Activated CD4-positive, alpha-beta T cell treated with anti-CD3 and anti-CD28 coated beads, Interleukin-2, amount 10 ng/mL, durations not matched to agents 7 days and 5 days (primary cell): ENCODE results near the gene CYSRT1. TPM values are rescaled to one million over a fixed set of nuclear protein-coding genes. Genes with fewer than 3 reads are reported as not detected.
"Not testable (repeated sequence)": the region's sequence is repeated elsewhere in the genome, so short reads cannot be mapped to it uniquely, and the experiment has no call there.

Experiments used
- CTCF ChIA-PET: fragments of 350-600 bp; sonication (Branson Sonifier 250); formaldehyde crosslinking; loops from one replicate; lab custom pipeline; 2021; ENCODE audit warnings: antibody characterized with exemption; lab: Charles Lee
- POLR2A ChIA-PET: fragments of 350-600 bp; sonication (Branson Sonifier 250); formaldehyde crosslinking; loops from one replicate; lab custom pipeline; 2021; ENCODE audit warnings: antibody characterized with exemption; lab: Charles Lee
- DNase-seq: peaks from one replicate; pipeline ENCODE4 v3.0.0-alpha.2; 2020
- H3K27ac Mint-ChIP-seq: one replicate; pipeline ENCODE4 v1.8.0; 2021; ENCODE audit warnings: mild to moderate bottlenecking, moderate library complexity, mixed read lengths
- H3K27me3 Mint-ChIP-seq: one replicate; pipeline ENCODE4 v1.8.0; 2021; ENCODE audit warnings: mixed read lengths
- H3K36me3 Mint-ChIP-seq: one replicate; pipeline ENCODE4 v1.8.0; 2021; ENCODE audit warnings: low read depth, mixed read lengths
- H3K4me1 Mint-ChIP-seq: one replicate; pipeline ENCODE4 v1.8.0; 2021; ENCODE audit warnings: mixed read lengths
- H3K4me3 Mint-ChIP-seq: one replicate; pipeline ENCODE4 v1.8.0; 2021; ENCODE audit warnings: mild to moderate bottlenecking, moderate library complexity, mixed read lengths
- H3K9me3 Mint-ChIP-seq: one replicate; pipeline ENCODE4 v1.8.0; 2021; ENCODE audit warnings: mixed read lengths
- total RNA-seq, 2 experiments: library from RNA; stranded (reverse); gene quantifications; one replicate each; pipeline ENCODE4 v1.2.3, GENCODE V29; 2021

The CYSRT1 gene
- total RNA-seq, 2 experiments from 2014 or later: 0.35 to 0.72 TPM

- CTCF ChIA-PET: interaction anchor here (0.6 to 6.5 kb wide), 10 partner anchors 14 to 205 kb away, joined by 3 to 65 read pairs (median 3); partner anchors contain the start of genes CYSRT1, MAN1B1, NELFB and RNF208
- Mint-ChIP-seq H3K4me1 (peaks cover 33% of the 10 kb centered on the region), H3K27ac (peak overlapping the region; percentile 85), H3K36me3 (peaks cover 24% of the 10 kb centered on the region), H3K9me3 (no peaks in the 10 kb centered on the region), H3K27me3 (no peaks in the 10 kb centered on the region), H3K4me3 (peak overlapping the region; percentile 74)
- DNase-seq: peak; percentile 75
- POLR2A ChIA-PET: interaction anchor here (0.6 to 1.4 kb wide), 12 partner anchors 13 to 349 kb away, joined by 3 to 11 read pairs (median 4); partner anchors contain the start of genes EXD3, MAN1B1, NELFB and NOXA1
These were observed 15.4 kb downstream of the CYSRT1 start for GRCh38 chr9:137240318-137240840.

GRCh38 chr9:137240841-137241489 is 16.0 kb downstream of the CYSRT1 start, which contains the start of gene TUBB4B:
TUBB4B (plus strand) TSS chr9:137241287; CDS start chr9:137241361, 74 bp downstream.
- Mint-ChIP-seq H3K27me3 (no peaks in the 10 kb centered on the region), H3K36me3 (peaks cover 24% of the 10 kb centered on the region), H3K4me1 (peaks cover 33% of the 10 kb centered on the region), H3K9me3 (no peaks in the 10 kb centered on the region), H3K27ac (peak within 1 kb of the TSS; percentile 92), H3K4me3 (peak within 1 kb of the TSS; percentile 88)
- ChIA-PET CTCF (interaction anchor here (0.6 to 6.5 kb wide), 9 partner anchors 13 to 206 kb away, joined by 3 to 65 read pairs (median 3); partner anchors contain the start of genes CYSRT1, MAN1B1, NELFB and RNF208), POLR2A (interaction anchor here (0.6 to 1.4 kb wide), 12 partner anchors 13 to 348 kb away, joined by 3 to 11 read pairs (median 4); partner anchors contain the start of genes EXD3, MAN1B1, NELFB and NOXA1)
- peak; percentile 98 for DNase-seq

GRCh38 chr9:137241490-137242268 is 16.7 kb downstream of the CYSRT1 start:
- Mint-ChIP-seq H3K27ac (peak overlapping the region; percentile 88), H3K4me1 (peaks cover 33% of the 10 kb centered on the region), H3K27me3 (no peaks in the 10 kb centered on the region), H3K36me3 (peaks cover 24% of the 10 kb centered on the region), H3K4me3 (peak overlapping the region; percentile 87), H3K9me3 (no peaks in the 10 kb centered on the region)
- ChIA-PET CTCF (interaction anchor here (1.0 to 6.5 kb wide), 8 partner anchors 12 to 212 kb away, joined by 3 to 65 read pairs (median 5); partner anchors contain the start of genes CYSRT1, MAN1B1, NELFB and RNF208), POLR2A (interaction anchor here (0.8 to 1.4 kb wide), 9 partner anchors 13 to 220 kb away, joined by 3 to 11 read pairs (median 4); partner anchors contain the start of genes MAN1B1, NELFB and NRARP)
- peak; percentile 65 for DNase-seq

- ChIA-PET POLR2A (interaction anchor here (0.6 to 1.4 kb wide), 3 partner anchors 12 to 156 kb away, joined by 3 to 6 read pairs (median 3); partner anchors contain the start of genes MAN1B1 and NELFB), CTCF (interaction anchor here (1.0 to 4.6 kb wide), 5 partner anchors 12 to 213 kb away, joined by 3 to 19 read pairs (median 5); partner anchors contain the start of gene NELFB)
- Mint-ChIP-seq H3K36me3 (peaks cover 24% of the 10 kb centered on the region), H3K27ac (peak overlapping the region; percentile 88), H3K27me3 (no peaks in the 10 kb centered on the region), H3K9me3 (no peaks in the 10 kb centered on the region), H3K4me3 (peak overlapping the region; percentile 87), H3K4me1 (peaks cover 33% of the 10 kb centered on the region)
- no peak for DNase-seq
These were observed 17.6 kb downstream of the CYSRT1 start for GRCh38 chr9:137242269-137243203.

- peaks cover 24% of the 10 kb centered on the region for H3K36me3 Mint-ChIP-seq
- not testable (repeated sequence) for H3K9me3 Mint-ChIP-seq, H3K27me3 Mint-ChIP-seq, H3K27ac Mint-ChIP-seq, DNase-seq
- peaks cover 31% of the 10 kb centered on the region for H3K4me1 Mint-ChIP-seq
- H3K4me3 Mint-ChIP-seq: peak overlapping the region; percentile 87
- ChIA-PET CTCF (interaction anchor here (1.0 to 4.6 kb wide), 3 partner anchors 11 to 48 kb away, joined by 3 to 19 read pairs (median 5); partner anchors contain the start of gene NELFB), POLR2A (interaction anchor here (0.6 kb wide), 1 partner anchor 21 kb away, joined by 3 read pairs; no protein-coding TSS in a partner anchor)
These were observed 18.3 kb downstream of the CYSRT1 start for GRCh38 chr9:137243266-137243625.

- H3K36me3 Mint-ChIP-seq: peaks cover 24% of the 10 kb centered on the region
- H3K4me1 Mint-ChIP-seq: peaks cover 27% of the 10 kb centered on the region
- CTCF ChIA-PET: interaction anchor here (1.0 to 4.6 kb wide), 3 partner anchors 10 to 215 kb away, joined by 3 to 19 read pairs (median 3); partner anchors contain the start of gene NELFB
- H3K9me3 Mint-ChIP-seq: no peaks in the 10 kb centered on the region
- DNase-seq: no peak
- peak overlapping the region; percentile 87 for H3K4me3 Mint-ChIP-seq
- H3K27ac Mint-ChIP-seq: no peak overlapping the region
- no peaks in the 10 kb centered on the region for H3K27me3 Mint-ChIP-seq
- POLR2A ChIA-PET: no interaction called here
These were observed 18.9 kb downstream of the CYSRT1 start for GRCh38 chr9:137243626-137244485.

GRCh38 chr9:137244486-137245449 is 19.8 kb downstream of the CYSRT1 start:
- H3K4me1 Mint-ChIP-seq: peaks cover 21% of the 10 kb centered on the region
- CTCF ChIA-PET: interaction anchor here (0.6 to 4.6 kb wide), 6 partner anchors 8 to 252 kb away, joined by 3 to 19 read pairs (median 3); partner anchors contain the start of gene NELFB
- H3K27ac Mint-ChIP-seq: no peak overlapping the region
- POLR2A ChIA-PET: no interaction called here
- no peak for DNase-seq
- H3K9me3 Mint-ChIP-seq: no peaks in the 10 kb centered on the region
- H3K36me3 Mint-ChIP-seq: peaks cover 24% of the 10 kb centered on the region
- no peaks in the 10 kb centered on the region for H3K27me3 Mint-ChIP-seq
- no peak overlapping the region for H3K4me3 Mint-ChIP-seq

- no peak overlapping the region for H3K4me3 Mint-ChIP-seq
- DNase-seq: no peak
- H3K36me3 Mint-ChIP-seq: peaks cover 24% of the 10 kb centered on the region
- no peaks in the 10 kb centered on the region for H3K27me3 Mint-ChIP-seq
- H3K4me1 Mint-ChIP-seq: peaks cover 19% of the 10 kb centered on the region
- H3K27ac Mint-ChIP-seq: no peak overlapping the region
- ChIA-PET CTCF (interaction anchor here (0.6 to 4.6 kb wide), 6 partner anchors 8 to 252 kb away, joined by 3 to 19 read pairs (median 3); partner anchors contain the start of gene NELFB), POLR2A (no interaction called here)
- no peaks in the 10 kb centered on the region for H3K9me3 Mint-ChIP-seq
These were observed 20.8 kb downstream of the CYSRT1 start for GRCh38 chr9:137245450-137246421.
